H1 (cell line): Measurements from ENCODE around the gene PRC1. TPM values are rescaled to one million over a fixed set of nuclear protein-coding genes. Genes with fewer than 3 reads are reported as not detected.

Experiments used
- BCL11A ChIP-seq, 2 experiments: IDR thresholded peaks; one replicate each; pipeline ENCODE4 v1.6.1; 2011; ENCODE audit warnings: low read depth in 2 of 2, low read length in 2 of 2, mild to moderate bottlenecking in 2 of 2
- CHD2 ChIP-seq: IDR thresholded peaks from 2 replicates; pipeline ENCODE4 v1.6.1; 2012; ENCODE audit warnings: low read length, improper control_type of control experiment
- EP300 ChIP-seq, 2 experiments: IDR thresholded peaks; 1 replicate in 1 of 2; 2 replicates in 1 of 2; pipeline ENCODE4 v1.6.1; 2011 to 2012; ENCODE audit warnings: low read depth in 2 of 2, low read length in 2 of 2, mild to moderate bottlenecking in 2 of 2, borderline replicate concordance in 1 of 2, inconsistent platforms in 1 of 2, moderate library complexity in 1 of 2
- FOSL1 ChIP-seq: IDR thresholded peaks from 2 replicates; pipeline ENCODE4 v1.6.1; 2011; ENCODE audit warnings: mild to moderate bottlenecking, low read depth, low read length, moderate library complexity; ENCODE audit not compliant: insufficient read depth
- GABPA ChIP-seq: IDR thresholded peaks from 2 replicates; pipeline ENCODE4 v1.6.1; 2011; ENCODE audit warnings: mild to moderate bottlenecking, low read length, moderate library complexity, borderline replicate concordance; ENCODE audit not compliant: insufficient read depth
- MAFK ChIP-seq: IDR thresholded peaks from 2 replicates; pipeline ENCODE4 v1.6.1; 2012; ENCODE audit warnings: low read depth, mild to moderate bottlenecking, improper control_type of control experiment, low read length
- PHF8 ChIP-seq: fragments of 200-600 bp; sonication (generic); conservative IDR thresholded peaks from 2 replicates; pipeline ENCODE4 v1.7.1; 2012; ENCODE audit warnings: low read depth, mild to moderate bottlenecking, inconsistent platforms, low read length, moderate library complexity
- POLR2AphosphoS5 ChIP-seq: IDR thresholded peaks from 2 replicates; pipeline ENCODE4 v1.6.1; 2011; ENCODE audit warnings: low read depth, low read length
- POU5F1 ChIP-seq: IDR thresholded peaks from 2 replicates; pipeline ENCODE4 v1.6.1; 2011; ENCODE audit warnings: low read depth, mild to moderate bottlenecking, low read length, moderate library complexity
- SIN3A ChIP-seq, 2 experiments: IDR thresholded peaks in 1 of 2; conservative IDR thresholded peaks in 1 of 2; 2 replicates each; pipeline ENCODE4 v1.6.1; 2011 to 2012; ENCODE audit warnings: low read length in 2 of 2, improper control_type of control experiment in 1 of 2, low read depth in 1 of 2, mild to moderate bottlenecking in 1 of 2
- SP2 ChIP-seq: IDR thresholded peaks from 2 replicates; pipeline ENCODE4 v1.6.1; 2012; ENCODE audit warnings: mild to moderate bottlenecking, low read length, inconsistent platforms
- SUZ12 ChIP-seq: fragments of 200-600 bp; sonication (generic); IDR thresholded peaks from 2 replicates; pipeline ENCODE4 v1.6.1; 2012; ENCODE audit warnings: mild to moderate bottlenecking, inconsistent platforms, low read length, moderate library complexity, mixed read lengths
- TBP ChIP-seq: IDR thresholded peaks from 2 replicates; pipeline ENCODE4 v1.6.1; 2011; ENCODE audit warnings: low read depth, low read length, improper control_type of control experiment
- YY1 ChIP-seq: IDR thresholded peaks from 2 replicates; pipeline ENCODE4 v1.6.1; 2011; ENCODE audit warnings: low read depth, mild to moderate bottlenecking, low read length
- polyA plus RNA-seq, 7 experiments: library from polyadenylated mRNA; depleted of rRNA in 3 of 7; stranded (reverse) in 5 of 7; unstranded in 2 of 7; fragments of >200 nt in 5 of 7; fragments of 200-250 nt in 2 of 7; gene quantifications; 1 replicate in 5 of 7; 2 replicates in 1 of 7; 4 replicates in 1 of 7; pipeline versions ENCODE4 v1.2.1 to v1.2.3, GENCODE V29; 2011 to 2013; ENCODE audit warnings: missing spikeins in 2 of 7, mixed read lengths in 2 of 7
- total RNA-seq: library from RNA; stranded (reverse); fragmentation: NEBNext Ultra II Directional; extraction: Animal tissue kit (Norgen Biotek cat#: 25700); gene quantifications from 2 replicates; pipeline ENCODE4 v1.2.1, GENCODE V29; 2021
- TF ChIP-seq, protein P1 (sequence below), 3 experiments: IDR thresholded peaks; 1 replicate in 2 of 3; 2 replicates in 1 of 3; pipeline versions ENCODE4 v1.5.1 to v1.6.1; 2011; ENCODE audit warnings: low read length in 3 of 3, mild to moderate bottlenecking in 3 of 3, inconsistent platforms in 2 of 3, low read depth in 1 of 3, moderate library complexity in 1 of 3; ENCODE audit not compliant: insufficient read depth in 1 of 3; ENCODE audit errors: control extremely low read depth in 1 of 3
- TF ChIP-seq, protein P2 (sequence below): IDR thresholded peaks from 2 replicates; pipeline ENCODE4 v1.6.1; 2012; ENCODE audit warnings: low read length, inconsistent platforms
- TF ChIP-seq, protein P3 (sequence below): IDR thresholded peaks from 2 replicates; pipeline ENCODE4 v1.6.1; 2012; ENCODE audit warnings: inconsistent platforms

PRC1 gene
- total and polyA plus RNA-seq, 2 of the 8 experiments (the other 6 are each of a cell fraction or from before 2014, with no cell fraction given): 90.7 to 181 TPM

DNA sequence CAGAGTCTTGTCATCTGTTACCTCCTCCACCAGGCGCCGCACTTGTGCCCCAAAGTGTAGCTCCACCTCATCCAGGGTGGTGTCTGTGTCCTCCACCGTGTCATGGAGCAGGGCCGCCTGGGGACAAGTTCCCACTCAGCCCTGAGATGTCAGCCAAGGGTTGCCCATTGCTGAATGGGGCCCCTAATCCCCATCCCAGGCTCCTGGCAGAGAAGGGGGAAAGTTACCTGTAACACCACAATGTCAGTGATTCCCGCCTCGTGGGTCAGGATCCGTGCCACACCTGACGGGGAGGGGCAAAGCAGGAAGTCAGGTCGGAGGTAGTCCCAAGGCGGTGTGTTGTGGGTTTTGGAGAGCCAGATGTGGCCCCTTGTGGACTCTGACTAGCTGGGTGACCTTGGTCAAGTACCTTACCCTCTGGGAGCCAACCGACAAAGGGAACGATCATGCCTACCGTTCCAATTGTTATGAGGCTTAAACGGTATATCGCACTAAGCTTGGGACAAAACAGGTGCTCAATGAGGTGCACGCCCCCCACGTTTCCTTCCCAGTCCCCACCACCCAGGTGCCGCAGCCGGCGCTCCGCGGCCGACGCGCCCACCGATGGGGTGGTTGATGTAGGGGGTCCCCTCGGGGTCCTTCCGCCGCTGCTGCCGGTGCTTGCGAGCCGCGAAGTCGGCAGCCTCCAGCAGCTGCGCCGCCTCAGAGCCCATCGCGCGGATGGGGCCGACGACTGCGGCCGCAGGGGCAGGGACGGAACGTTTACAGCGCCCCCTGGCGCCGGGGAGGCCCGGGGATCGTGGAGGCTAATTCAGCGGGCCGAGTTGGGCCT is 62.3 kb downstream of the PRC1 start, which contains the start of gene HDDC3 (continued):
- TF ChIP-seq, protein P1, sequence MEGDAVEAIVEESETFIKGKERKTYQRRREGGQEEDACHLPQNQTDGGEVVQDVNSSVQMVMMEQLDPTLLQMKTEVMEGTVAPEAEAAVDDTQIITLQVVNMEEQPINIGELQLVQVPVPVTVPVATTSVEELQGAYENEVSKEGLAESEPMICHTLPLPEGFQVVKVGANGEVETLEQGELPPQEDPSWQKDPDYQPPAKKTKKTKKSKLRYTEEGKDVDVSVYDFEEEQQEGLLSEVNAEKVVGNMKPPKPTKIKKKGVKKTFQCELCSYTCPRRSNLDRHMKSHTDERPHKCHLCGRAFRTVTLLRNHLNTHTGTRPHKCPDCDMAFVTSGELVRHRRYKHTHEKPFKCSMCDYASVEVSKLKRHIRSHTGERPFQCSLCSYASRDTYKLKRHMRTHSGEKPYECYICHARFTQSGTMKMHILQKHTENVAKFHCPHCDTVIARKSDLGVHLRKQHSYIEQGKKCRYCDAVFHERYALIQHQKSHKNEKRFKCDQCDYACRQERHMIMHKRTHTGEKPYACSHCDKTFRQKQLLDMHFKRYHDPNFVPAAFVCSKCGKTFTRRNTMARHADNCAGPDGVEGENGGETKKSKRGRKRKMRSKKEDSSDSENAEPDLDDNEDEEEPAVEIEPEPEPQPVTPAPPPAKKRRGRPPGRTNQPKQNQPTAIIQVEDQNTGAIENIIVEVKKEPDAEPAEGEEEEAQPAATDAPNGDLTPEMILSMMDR (IDR thresholded peaks at IDR 0.05; ENCODE audit: control extremely low read depth in 1 of 3, insufficient read depth in 1 of 3, low read depth in 1 of 3, low read length in 3 of 3): peak; percentile 82 to 96 (median 93)
- TF ChIP-seq BCL11A (IDR thresholded peaks at IDR 0.05; ENCODE audit: low read depth in 2 of 2, low read length in 2 of 2): no peak
- no peak for TF ChIP-seq MAFK
- TF ChIP-seq SIN3A (conservative IDR thresholded peaks at IDR 0.05 in 1 of 2, IDR thresholded peaks at IDR 0.05 in 1 of 2; ENCODE audit: low read depth in 1 of 2, low read length in 2 of 2): peak in 1 of 2 experiments; percentile 57; a peak in 2 of 4 replicates
- TF ChIP-seq POU5F1: no peak
- TF ChIP-seq FOSL1: no peak
- TF ChIP-seq EP300 (IDR thresholded peaks at IDR 0.05; ENCODE audit: borderline replicate concordance in 1 of 2, low read depth in 2 of 2, low read length in 2 of 2): no peak
- peak; percentile 82 for TF ChIP-seq PHF8
- peak; percentile 69; the same call in 1 of the 2 replicates for TF ChIP-seq TBP
- TF ChIP-seq SP2: peak; percentile 50; the same call in 1 of the 2 replicates
- no peak; the same call in 1 of the 2 replicates for TF ChIP-seq GABPA
- no peak for TF ChIP-seq SUZ12
- TF ChIP-seq, protein P2, sequence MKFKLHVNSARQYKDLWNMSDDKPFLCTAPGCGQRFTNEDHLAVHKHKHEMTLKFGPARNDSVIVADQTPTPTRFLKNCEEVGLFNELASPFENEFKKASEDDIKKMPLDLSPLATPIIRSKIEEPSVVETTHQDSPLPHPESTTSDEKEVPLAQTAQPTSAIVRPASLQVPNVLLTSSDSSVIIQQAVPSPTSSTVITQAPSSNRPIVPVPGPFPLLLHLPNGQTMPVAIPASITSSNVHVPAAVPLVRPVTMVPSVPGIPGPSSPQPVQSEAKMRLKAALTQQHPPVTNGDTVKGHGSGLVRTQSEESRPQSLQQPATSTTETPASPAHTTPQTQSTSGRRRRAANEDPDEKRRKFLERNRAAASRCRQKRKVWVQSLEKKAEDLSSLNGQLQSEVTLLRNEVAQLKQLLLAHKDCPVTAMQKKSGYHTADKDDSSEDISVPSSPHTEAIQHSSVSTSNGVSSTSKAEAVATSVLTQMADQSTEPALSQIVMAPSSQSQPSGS: 0 out of 2 replicates have a peak, but pooled peaks have one; percentile 33
- 0 out of 2 replicates have a peak, but pooled peaks have one; percentile 29 for TF ChIP-seq CHD2
- peak; percentile 62; the same call in 1 of the 2 replicates for TF ChIP-seq YY1
- TF ChIP-seq POLR2AphosphoS5: peak; percentile 54; the same call in 1 of the 2 replicates
- TF ChIP-seq, protein P3, sequence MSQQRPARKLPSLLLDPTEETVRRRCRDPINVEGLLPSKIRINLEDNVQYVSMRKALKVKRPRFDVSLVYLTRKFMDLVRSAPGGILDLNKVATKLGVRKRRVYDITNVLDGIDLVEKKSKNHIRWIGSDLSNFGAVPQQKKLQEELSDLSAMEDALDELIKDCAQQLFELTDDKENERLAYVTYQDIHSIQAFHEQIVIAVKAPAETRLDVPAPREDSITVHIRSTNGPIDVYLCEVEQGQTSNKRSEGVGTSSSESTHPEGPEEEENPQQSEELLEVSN: peak; percentile 37; the same call in 1 of the 2 replicates
